GM12878 (cell line): ENCODE measurements around the gene DNAH8. TPM values are rescaled to one million over a fixed set of nuclear protein-coding genes. Genes with fewer than 3 reads are reported as not detected.

Experiments used
- ATAC-seq: fragments of 200-7000 bp; cut with Tn5 transposase; 3 replicates; pipeline ENCODE4 v1.9.1; 2020; ENCODE audit warnings: mild to moderate bottlenecking, moderate library complexity
- BruUV-seq: library from RNA; stranded (reverse); fragments of 400-500 nt; replicated peaks from 2 replicates; lab custom pipeline; 2021; lab: Mats Ljungman, UMichigan
- CTCF ChIA-PET: fragments of 300-600 bp; sonication (Branson Sonifier 250); formaldehyde crosslinking; extraction: SDS; loops from one replicate; lab custom pipeline; 2021; ENCODE audit warnings: inconsistent platforms; lab: Yijun Ruan, JAX
- POLR2A ChIA-PET: fragments of 350-600 bp; formaldehyde crosslinking; extraction: SDS; loops from one replicate; lab custom pipeline; 2021; ENCODE audit warnings: inconsistent platforms; lab: Charles Lee
- RAD21 ChIA-PET: fragments of 300-600 bp; sonication (Branson Sonifier 250); formaldehyde crosslinking; loops from one replicate; lab custom pipeline; 2023; ENCODE audit warnings: antibody characterized with exemption; ENCODE audit not compliant: unreplicated experiment; lab: Charles Lee
- SMC1A ChIA-PET: fragments of 300-600 bp; sonication (Branson Sonifier 250); formaldehyde crosslinking; loops from one replicate; lab custom pipeline; 2023; ENCODE audit not compliant: unreplicated experiment, uncharacterized antibody; lab: Charles Lee
- DNase-seq: peaks from one replicate; pipeline ENCODE4 v3.0.0-alpha.2; 2011; ENCODE audit warnings: low read depth, low spot score
- FAIRE-seq: peaks from 3 replicates; lab custom pipeline; 2011; peaks lifted over from hg19 to GRCh38; lab: Jason Lieb, UNC
- H2AFZ ChIP-seq: 2 replicates; pipeline ENCODE4 v1.6.0; 2011; ENCODE audit warnings: low read depth, low read length, control low read depth; ENCODE audit not compliant: control insufficient read depth
- H3K27ac ChIP-seq: 2 replicates; pipeline ENCODE4 v1.5.1; 2011; ENCODE audit warnings: control low read depth; ENCODE audit not compliant: control insufficient read depth, insufficient read depth
- H3K27me3 ChIP-seq, 2 experiments: replicated peaks in 1 of 2; 2 replicates each; pipeline versions ENCODE4 v1.6.0 to v1.6.1; 2011; ENCODE audit warnings: low read length in 1 of 2; ENCODE audit not compliant: control insufficient read depth in 2 of 2, insufficient read depth in 2 of 2
- H3K36me3 ChIP-seq, 2 experiments: 2 replicates each; pipeline ENCODE4 v1.5.1; 2011; ENCODE audit warnings: low read length in 1 of 2; ENCODE audit not compliant: control insufficient read depth in 2 of 2, insufficient read depth in 2 of 2
- H3K4me1 ChIP-seq: 2 replicates; pipeline ENCODE4 v1.6.1; 2011; ENCODE audit warnings: mild to moderate bottlenecking, low read length, moderate library complexity, mixed read lengths; ENCODE audit not compliant: control insufficient read depth, insufficient read depth
- H3K4me2 ChIP-seq: 2 replicates; pipeline ENCODE4 v1.6.0; 2011; ENCODE audit warnings: control low read depth; ENCODE audit not compliant: control insufficient read depth, insufficient read depth
- H3K4me3 ChIP-seq: fragments of 200-600 bp; sonication (generic); 2 replicates; pipeline ENCODE4 v1.5.1; 2016
- H3K79me2 ChIP-seq: 2 replicates; pipeline ENCODE4 v1.6.0; 2011; ENCODE audit warnings: low read length; ENCODE audit not compliant: control insufficient read depth, insufficient read depth
- H3K9ac ChIP-seq: 2 replicates; pipeline ENCODE4 v1.8.0; 2011; ENCODE audit warnings: low read length, control low read depth, mixed read lengths; ENCODE audit not compliant: control insufficient read depth, insufficient read depth
- H3K9me3 ChIP-seq: replicated peaks from 3 replicates; pipeline ENCODE4 v1.5.1; 2011; ENCODE audit warnings: mild to moderate bottlenecking, low read length; ENCODE audit not compliant: control insufficient read depth, insufficient read depth
- H4K20me1 ChIP-seq: 2 replicates; pipeline ENCODE4 v1.6.0; 2011; ENCODE audit not compliant: control insufficient read depth, insufficient read depth
- ATF2 ChIP-seq: IDR thresholded peaks from 2 replicates; pipeline ENCODE4 v1.6.1; 2012; ENCODE audit warnings: low read length, inconsistent platforms
- HDAC6 ChIP-seq: fragments of 200-600 bp; sonication (generic); IDR thresholded peaks from one replicate; pipeline ENCODE4 v1.8.0; 2017; ENCODE audit warnings: antibody characterized with exemption; ENCODE audit not compliant: unreplicated experiment
- IKZF2 ChIP-seq, 2 experiments: fragments of 450-650 bp; IDR thresholded peaks; 2 replicates each; pipeline ENCODE4 v1.6.1; 2017; ENCODE audit warnings: mild to moderate bottlenecking in 2 of 2, moderate library complexity in 2 of 2
- JUNB ChIP-seq: IDR thresholded peaks from 2 replicates; pipeline ENCODE4 v1.6.1; 2016; ENCODE audit warnings: antibody characterized with exemption, mild to moderate bottlenecking
- MTA2 ChIP-seq: fragments of 450-650 bp; IDR thresholded peaks from 2 replicates; pipeline ENCODE4 v1.6.1; 2016; ENCODE audit warnings: low read depth, mild to moderate bottlenecking, moderate library complexity
- NBN ChIP-seq: fragments of 450-650 bp; IDR thresholded peaks from 2 replicates; pipeline ENCODE4 v1.6.1; 2016
- NFXL1 ChIP-seq: fragments of 450-650 bp; IDR thresholded peaks from 2 replicates; pipeline ENCODE4 v1.6.1; 2017; ENCODE audit warnings: antibody characterized with exemption, mild to moderate bottlenecking, borderline replicate concordance
- RELA ChIP-seq: fragments of 450-650 bp; IDR thresholded peaks from 2 replicates; pipeline ENCODE4 v1.8.0; 2014; ENCODE audit warnings: borderline replicate concordance; ENCODE audit not compliant: partially characterized antibody
- SPI1 ChIP-seq: IDR thresholded peaks from 2 replicates; pipeline ENCODE4 v1.6.1; 2011; ENCODE audit warnings: low read depth, mild to moderate bottlenecking, low read length, moderate library complexity, borderline replicate concordance; ENCODE audit not compliant: insufficient read depth
- USF1 ChIP-seq: IDR thresholded peaks from 2 replicates; pipeline ENCODE4 v1.6.1; 2011; ENCODE audit warnings: borderline replicate concordance, low read depth, mild to moderate bottlenecking, moderate library complexity, mixed read lengths, low read length; ENCODE audit not compliant: insufficient read depth; ENCODE audit errors: extremely low read length
- WGBS: methylation state at CpG from one replicate; pipeline ENCODE4 v1.1.6; 2016; ENCODE audit warnings: low lambda C conversion rate; ENCODE audit not compliant: insufficient replicate concordance, insufficient coverage; ENCODE audit errors: missing lambda C conversion rate; 5-methylcytosine and 5-hydroxymethylcytosine counted together
- in situ Hi-C: fragments of 300-500 bp; cut with MboI; formaldehyde crosslinking; loops from 9 replicates; pipeline ENCODE4 v1.14.3; 2018; ENCODE audit warnings: mixed read lengths
- intact Hi-C: fragments of 100-400 bp; cut with micrococcal nuclease; formaldehyde crosslinking; loops from one replicate; pipeline ENCODE4 v1.14.2; 2022; ENCODE audit not compliant: unreplicated experiment
- polyA plus RNA-seq, 11 experiments: library from polyadenylated mRNA; depleted of rRNA in 4 of 11; unstranded in 6 of 11; stranded (reverse) in 5 of 11; fragments of >200 nt; fragmentation: Nextera tagmentation in 4 of 11; fragmentation: Illumina TruSeq in 1 of 11; extraction: Ambion mirVana in 4 of 11; extraction: Trizol in 1 of 11; gene quantifications; 1 replicate in 1 of 11; 2 replicates in 10 of 11; pipeline versions ENCODE4 v1.2.1 to v1.2.3, GENCODE V29; 2011 to 2016; ENCODE audit warnings: inconsistent platforms in 2 of 11, missing spikeins in 2 of 11, low read depth in 1 of 11
- total RNA-seq, 4 experiments: library from RNA; depleted of rRNA in 3 of 4; stranded (reverse); fragments of >200 nt in 3 of 4; fragmentation: Illumina TruSeq in 1 of 4; extraction: Trizol in 1 of 4; gene quantifications; 2 replicates each; pipeline versions ENCODE4 v1.2.1 to v1.2.3, GENCODE V29; 2013 to 2021

Gene DNAH8
- total and polyA plus RNA-seq, 10 of the 15 experiments (the other 5 are each of a cell fraction or from before 2014, with no cell fraction given): 0.02 to 0.34 (median 0.10) TPM; not detected in 3

DNA sequence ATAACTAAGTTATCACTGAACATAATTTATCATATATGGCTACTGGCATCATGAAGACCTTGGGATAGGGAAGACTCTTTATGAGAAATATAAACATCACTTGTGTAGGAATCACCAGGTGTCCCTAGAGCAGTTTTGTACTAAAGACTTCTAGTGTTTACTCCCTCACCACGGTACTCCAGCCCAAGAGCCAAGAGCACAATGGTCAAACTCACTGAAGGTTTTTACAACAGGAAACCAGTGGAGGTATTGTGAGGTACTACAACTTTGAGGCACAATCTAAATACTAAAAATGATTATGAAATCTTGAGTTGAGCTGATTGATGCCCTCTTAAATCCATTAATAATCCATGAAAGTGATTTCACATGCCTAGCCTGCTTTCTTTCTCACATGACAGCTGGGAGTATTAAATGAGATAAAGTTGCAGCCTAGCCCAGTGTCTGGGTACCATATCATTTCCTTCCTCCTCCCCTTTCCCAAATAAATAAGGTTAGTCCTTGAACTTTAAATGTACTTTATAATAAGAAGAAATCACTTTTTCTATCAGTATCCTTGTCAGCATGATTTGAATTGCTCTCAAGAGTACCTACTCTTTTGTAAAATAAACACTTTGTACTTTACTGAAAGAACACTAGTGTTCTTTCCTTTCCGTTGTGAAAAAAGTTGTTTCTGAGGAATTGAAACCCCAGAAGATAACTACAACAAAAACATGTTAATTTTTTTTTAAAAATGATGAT, 38.7 kb upstream of the DNAH8 start (continued):
- TF ChIP-seq HDAC6: no peak
- no peak for TF ChIP-seq USF1
- no peak for TF ChIP-seq ATF2
- TF ChIP-seq SPI1: peak; percentile 60
- no peak for TF ChIP-seq NFXL1
- TF ChIP-seq RELA: no peak

- Histone ChIP-seq H2AFZ (no peak overlapping the region), H3K4me1 (peaks cover 32% of the 10 kb centered on the region), H3K27me3 (no peaks in the 10 kb centered on the region), H3K4me3 (no peak overlapping the region), H3K36me3 (peaks cover 2 to 18% of the 10 kb centered on the region in 2 experiments; a peak in 3 of 4 replicates), H4K20me1 (no peaks in the 10 kb centered on the region), H3K27ac (peak overlapping the region; percentile 57), H3K4me2 (peak overlapping the region; percentile 36), H3K79me2 (no peaks in the 10 kb centered on the region), H3K9ac (no peak overlapping the region), H3K9me3 (no peaks in the 10 kb centered on the region; the same call in 2 of the 3 replicates)
- SMC1A ChIA-PET: interaction anchor here (1.3 to 2.8 kb wide), 4 partner anchors 7 to 642 kb away, joined by 4 to 14 read pairs (median 8); no protein-coding TSS in a partner anchor
- intact Hi-C loops: loop anchor here (10.0 kb wide), 2 partner anchors 642 to 982 kb away; partner anchors contain the start of gene MDGA1
- POLR2A ChIA-PET: interaction anchor here (1.3 to 2.1 kb wide), 2 partner anchors 11 to 12 kb away, joined by 3 to 5 read pairs; no protein-coding TSS in a partner anchor
- FAIRE-seq: no peak
- no TSS peak for BruUV-seq
- in situ Hi-C loops: no loop called here
- DNase-seq: no peak
- 0% methylated on average over 1 of the region's 1 CpG for WGBS
- no peak for TF ChIP-seq NBN
- TF ChIP-seq JUNB: peak; percentile 5; the same call in 1 of the 2 replicates
- 0 out of 4 replicates have a peak, but pooled peaks of 1 of the 2 experiments have one; percentile 2 for TF ChIP-seq IKZF2 (IDR thresholded peaks at IDR 0.05)
- TF ChIP-seq MTA2: 0 out of 2 replicates have a peak, but pooled peaks have one; percentile 21
- ATAC-seq: no peak; the same call in 2 of the 3 replicates
- CTCF ChIA-PET: interaction anchor here (1.0 to 1.4 kb wide), 4 partner anchors 9 to 97 kb away, joined by 3 to 4 read pairs (median 4); no protein-coding TSS in a partner anchor
- RAD21 ChIA-PET: interaction anchor here (1.0 to 2.1 kb wide), 2 partner anchors 11 to 106 kb away, joined by 4 read pairs; no protein-coding TSS in a partner anchor
Observed at GRCh38 chr6:38676974-38677544, 38.1 kb upstream of the DNAH8 start.
